PC-3 (cell line): ENCODE data around the gene IL23R.

Experiments
- EZH2 ChIP-seq: fragments of 300-600 bp; sonication (generic); IDR thresholded peaks from one replicate; pipeline ENCODE4 v1.6.1; 2017; ENCODE audit warnings: antibody characterized with exemption, mild to moderate bottlenecking, low read length; ENCODE audit not compliant: unreplicated experiment
- EZH2phosphoT487 ChIP-seq: fragments of 300-600 bp; sonication (generic); IDR thresholded peaks from 2 replicates; pipeline ENCODE4 v1.6.1; 2018; ENCODE audit warnings: mild to moderate bottlenecking, antibody characterized with exemption, low read length, borderline replicate concordance

DNA sequence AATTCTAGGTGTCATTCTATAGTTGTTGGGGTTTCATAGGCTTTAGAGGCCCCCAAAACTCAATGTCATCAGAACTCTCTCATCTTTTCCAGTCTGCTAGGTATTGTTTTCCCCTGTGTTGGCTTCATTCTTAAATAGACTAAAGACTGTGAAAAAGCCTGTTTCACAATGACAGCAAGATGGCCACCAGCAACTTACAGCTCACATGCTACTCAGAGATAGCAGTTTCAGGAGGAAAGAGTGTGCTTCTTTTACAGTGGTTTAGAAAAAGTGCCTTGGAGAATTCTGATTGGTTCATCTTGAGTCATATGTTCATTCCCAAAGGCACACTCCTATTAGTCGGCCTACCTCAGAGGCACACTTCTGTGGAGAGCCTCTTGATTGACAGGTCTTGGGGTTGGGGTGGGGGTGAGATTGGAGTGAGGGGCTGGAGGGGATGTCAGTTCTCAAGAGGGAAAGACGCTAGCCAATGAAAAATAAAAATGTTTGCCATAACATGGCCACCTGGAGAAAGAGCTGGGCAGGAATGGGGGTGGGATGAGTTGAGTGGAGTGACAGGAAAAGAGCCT, 8.5 kb downstream of the IL23R start:
- no peak for TF ChIP-seq EZH2phosphoT487
- no peak for TF ChIP-seq EZH2
